NT2/D1 (cell line): Measurements from ENCODE around the gene SORT1.

ENCODE experiments used
- SUZ12 ChIP-seq: IDR thresholded peaks from 2 replicates; pipeline ENCODE4 v1.6.1; 2011; ENCODE audit not compliant: insufficient read length, insufficient read depth; ENCODE audit errors: extremely low read depth
- YY1 ChIP-seq: IDR thresholded peaks from 2 replicates; pipeline ENCODE4 v1.6.1; 2011; ENCODE audit not compliant: insufficient read length, insufficient read depth
- ZNF274 ChIP-seq: IDR thresholded peaks from 2 replicates; pipeline ENCODE4 v1.6.1; 2011; ENCODE audit warnings: mild to moderate bottlenecking, low read depth, low read length

GRCh38 chr1:109282952-109283747, 114.6 kb downstream of the SORT1 start, which contains the start of gene PSRC1:
- TF ChIP-seq YY1 = no peak
- TF ChIP-seq SUZ12 = no peak
- no peak for TF ChIP-seq ZNF274
